Thymus (tissue), 11 donors: ENCODE data around the gene C22orf31. TPM values are rescaled to one million over a fixed set of nuclear protein-coding genes. Genes with fewer than 3 reads are reported as not detected.

Experiments used
- DNase-seq, 9 donors: peaks; one replicate each; pipeline ENCODE4 v3.0.0-alpha.2; 2013; ENCODE audit warnings: low spot score in 9 of 9, low read depth in 6 of 9, missing footprints in 1 of 9
- H3K27ac ChIP-seq, 2 donors: one replicate each; pipeline ENCODE4 v1.5.1; 2013; ENCODE audit warnings: control low read depth in 1 of 2, low read depth in 1 of 2, low read length in 1 of 2, mild to moderate bottlenecking in 1 of 2, moderate library complexity in 1 of 2
- H3K27me3 ChIP-seq, 2 donors: one replicate each; pipeline ENCODE4 v1.5.1; 2013; ENCODE audit warnings: low read length in 1 of 2; ENCODE audit not compliant: control insufficient read depth in 2 of 2, insufficient read depth in 1 of 2
- H3K36me3 ChIP-seq, 2 donors: one replicate each; pipeline ENCODE4 v1.5.1; 2013; ENCODE audit warnings: low read length in 1 of 2, mild to moderate bottlenecking in 1 of 2, moderate library complexity in 1 of 2; ENCODE audit not compliant: control insufficient read depth in 2 of 2, insufficient read depth in 2 of 2
- H3K4me1 ChIP-seq, 2 donors: one replicate each; pipeline ENCODE4 v1.5.1; 2013; ENCODE audit warnings: low read length in 2 of 2; ENCODE audit not compliant: control insufficient read depth in 2 of 2, insufficient read depth in 2 of 2
- H3K4me3 ChIP-seq, 2 donors: one replicate each; pipeline ENCODE4 v1.5.1; 2013; ENCODE audit warnings: low read length in 2 of 2, control low read depth in 1 of 2, mild to moderate bottlenecking in 1 of 2
- H3K9me3 ChIP-seq, 2 donors: one replicate each; pipeline ENCODE4 v1.5.1; 2013; ENCODE audit warnings: low read length in 1 of 2, mild to moderate bottlenecking in 1 of 2; ENCODE audit not compliant: control insufficient read depth in 2 of 2, insufficient read depth in 1 of 2
- WGBS: extraction: QIAGEN DNeasy Blood & Tissue Kit; methylation state at CpG from one replicate; pipeline ENCODE4 v1.1.7; 2013; 5-methylcytosine and 5-hydroxymethylcytosine counted together
- polyA plus RNA-seq: library from polyadenylated mRNA; stranded (reverse); fragments of 200-250 nt; gene quantifications from one replicate; pipeline ENCODE4 v1.2.3, GENCODE V29; 2013
- total RNA-seq: library from RNA; stranded (reverse); fragments of 120-200 nt; gene quantifications from one replicate; pipeline ENCODE4 v1.2.4, GENCODE V29; 2013
- donor health status: healthy.

The C22orf31 gene
- total and polyA plus RNA-seq, 2 donors = 0.80 to 1.7 TPM

- Histone ChIP-seq H3K4me3 (no peak overlapping the region), H3K9me3 (peaks cover 0 to 4% of the 10 kb centered on the region in 2 donors), H3K27ac (peak overlapping the region in 1 of 2 donors; percentile 36), H3K36me3 (no peaks in the 10 kb centered on the region), H3K4me1 (peaks cover 33 to 56% of the 10 kb centered on the region in 2 donors), H3K27me3 (peaks cover 9 to 56% of the 10 kb centered on the region in 2 donors)
- 84% methylated on average over 4 of the region's 4 CpGs for WGBS
- DNase-seq = no peak
These were observed 7.8 kb upstream of the C22orf31 start for GRCh38 chr22:29069463-29069862.

DNA sequence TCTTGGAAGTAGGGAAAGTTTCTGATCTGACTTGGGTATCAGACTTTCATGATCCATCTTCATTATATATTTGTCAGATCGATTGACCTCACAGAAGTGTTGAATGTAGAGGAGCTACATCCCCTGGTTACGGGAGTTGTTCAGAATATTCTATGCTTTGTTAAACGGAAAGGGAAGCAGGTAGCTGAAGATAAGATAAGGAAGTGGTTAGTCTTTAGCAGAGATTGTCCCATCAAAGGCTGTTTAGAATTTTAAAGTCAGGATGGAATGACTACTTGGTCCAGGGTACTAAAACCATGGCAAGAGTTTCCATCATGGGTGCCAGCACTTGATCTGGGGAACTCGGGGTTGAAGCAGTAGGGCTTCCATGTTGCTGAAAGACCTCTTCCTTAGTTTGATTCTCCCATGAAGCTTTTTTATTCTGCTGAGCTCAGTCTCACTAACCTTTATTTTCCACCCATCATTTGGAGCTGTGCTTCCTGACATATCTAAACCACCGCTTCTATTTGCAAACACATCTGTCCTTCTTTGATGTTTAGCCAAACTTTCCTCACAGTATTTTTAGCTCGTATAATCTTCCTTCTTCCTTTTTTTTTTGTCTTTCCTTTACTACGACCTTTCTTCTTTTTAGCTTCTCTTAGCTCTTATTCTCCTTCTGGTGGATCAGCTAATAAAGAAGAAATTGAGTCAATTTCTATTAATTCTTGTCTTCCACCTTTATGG is 4.0 kb upstream of the C22orf31 start:
- Histone ChIP-seq H3K9me3 (no peaks in the 10 kb centered on the region), H3K4me1 (peaks cover 15 to 22% of the 10 kb centered on the region in 2 donors), H3K27me3 (peaks cover 0 to 35% of the 10 kb centered on the region in 2 donors), H3K36me3 (no peaks in the 10 kb centered on the region), H3K4me3 (no peak overlapping the region), H3K27ac (no peak overlapping the region)
- DNase-seq = no peak
- 11% methylated on average over 7 of the region's 7 CpGs for WGBS

- no peak for DNase-seq
- Histone ChIP-seq H3K27me3 (peaks cover 0 to 27% of the 10 kb centered on the region in 2 donors), H3K4me3 (no peak overlapping the region), H3K9me3 (no peaks in the 10 kb centered on the region), H3K4me1 (peaks cover 4 to 10% of the 10 kb centered on the region in 2 donors), H3K27ac (no peak overlapping the region), H3K36me3 (no peaks in the 10 kb centered on the region)
- WGBS = 82% methylated on average over 8 of the region's 8 CpGs
These were observed 723 bp upstream of the C22orf31 start for GRCh38 chr22:29062286-29062821.

- no peaks in the 10 kb centered on the region for H3K9me3 ChIP-seq
- WGBS = 70% methylated on average over 7 of the region's 7 CpGs
These were observed 700 bp downstream of the C22orf31 start for GRCh38 chr22:29060931-29061330.

DNA sequence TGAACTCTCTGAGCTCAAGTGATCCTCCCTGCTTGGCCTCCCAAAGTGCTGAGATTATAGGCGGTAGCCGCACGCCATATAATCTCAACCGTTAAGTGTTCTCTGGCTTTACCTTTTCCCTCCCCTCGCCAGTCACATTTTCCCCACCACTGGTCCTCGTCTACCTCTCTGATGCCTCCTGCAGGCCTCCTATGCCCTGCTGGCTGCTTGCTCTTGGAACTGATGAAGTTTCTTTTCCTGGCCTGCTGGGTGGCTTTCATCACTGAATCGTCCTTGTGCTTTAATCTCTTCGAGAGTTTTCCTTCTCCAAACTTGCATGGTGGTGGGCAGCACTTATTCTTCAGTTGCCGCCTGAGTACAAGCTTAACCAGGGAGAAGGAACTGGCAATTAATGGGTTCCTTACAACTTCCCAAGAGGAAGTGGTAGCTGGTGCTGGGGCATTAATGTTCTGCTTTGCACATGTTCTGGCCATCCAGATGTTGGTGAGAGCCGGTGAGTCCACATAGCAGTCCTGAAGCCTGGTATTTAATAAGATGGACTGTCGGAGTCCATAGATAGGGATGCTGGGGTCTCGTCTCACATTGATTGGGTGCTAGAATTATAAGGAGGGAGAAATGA is 1.3 kb downstream of the C22orf31 start:
- Histone ChIP-seq H3K4me3 (no peak overlapping the region), H3K4me1 (peaks cover under 1 to 3% of the 10 kb centered on the region in 2 donors), H3K27ac (no peak overlapping the region), H3K36me3 (no peaks in the 10 kb centered on the region), H3K27me3 (peaks cover 0 to 24% of the 10 kb centered on the region in 2 donors), H3K9me3 (no peaks in the 10 kb centered on the region)
- WGBS = 58% methylated on average over 12 of the region's 12 CpGs
- DNase-seq = no peak

More at GRCh38 chr22:29060931-29061330, 700 bp downstream of the C22orf31 start:
- Histone ChIP-seq H3K4me3 (no peak overlapping the region), H3K4me1 (peaks cover 4 to 7% of the 10 kb centered on the region in 2 donors), H3K27ac (no peak overlapping the region), H3K27me3 (peaks cover 0 to 22% of the 10 kb centered on the region in 2 donors), H3K36me3 (no peaks in the 10 kb centered on the region)
- no peak for DNase-seq

DNA sequence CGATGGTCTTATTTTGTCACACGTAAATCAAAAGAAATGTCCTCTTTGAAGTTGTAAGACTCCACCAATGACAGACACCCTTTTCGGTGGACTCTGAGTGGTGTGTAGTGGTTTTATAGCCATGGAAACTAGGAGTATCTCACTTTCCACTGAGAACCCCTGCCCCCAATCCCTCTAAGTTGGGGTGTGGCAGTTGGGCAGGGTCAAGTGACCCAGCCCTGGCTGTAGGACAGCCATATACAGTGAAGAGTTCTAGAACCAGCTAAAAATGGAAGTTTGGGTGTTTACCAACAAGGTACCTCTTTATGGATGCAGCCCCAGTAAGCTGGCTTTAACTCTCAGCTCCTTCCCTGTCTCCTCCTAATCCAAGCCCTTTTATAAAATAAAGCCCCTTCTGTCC is 5.2 kb downstream of the C22orf31 start:
- no peak overlapping the region for H3K4me3 ChIP-seq
- no peaks in the 10 kb centered on the region for H3K4me1 ChIP-seq
- H3K27ac ChIP-seq = no peak overlapping the region
- no peaks in the 10 kb centered on the region for H3K9me3 ChIP-seq
- no peak for DNase-seq
- WGBS = 97% methylated on average over 3 of the region's 3 CpGs
- no peaks in the 10 kb centered on the region for H3K36me3 ChIP-seq
- peaks cover 0 to 13% of the 10 kb centered on the region in 2 donors for H3K27me3 ChIP-seq

DNA sequence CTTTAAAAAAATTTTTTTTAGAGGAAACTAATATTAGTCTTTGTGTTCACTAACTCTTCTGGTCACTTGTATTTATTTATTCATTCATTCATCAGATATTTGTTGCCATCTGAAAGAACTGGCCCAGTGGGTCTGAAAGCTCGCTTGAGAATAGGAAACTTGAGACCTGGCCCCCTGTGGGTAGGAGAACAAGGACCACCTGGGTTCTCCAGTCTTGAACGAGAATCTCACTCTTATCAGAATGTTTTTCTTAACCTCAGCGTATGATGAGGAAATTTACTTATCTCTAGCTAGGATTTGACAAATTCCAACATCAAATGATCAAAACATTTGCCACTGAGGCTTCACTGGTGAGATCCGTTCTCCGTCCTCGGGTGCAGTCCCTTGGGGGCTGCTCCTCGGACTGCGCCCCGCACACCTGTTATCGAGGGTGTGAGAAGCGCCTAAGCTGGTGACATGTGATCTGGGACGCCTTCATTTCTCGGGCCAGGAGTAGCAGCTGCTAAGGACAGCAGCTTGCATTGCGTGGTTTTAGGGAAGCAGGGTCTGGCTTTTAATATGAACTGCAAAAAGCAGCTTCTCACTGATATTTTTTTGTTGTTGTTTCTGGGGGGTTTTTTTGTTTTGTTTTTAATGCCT is 6.3 kb downstream of the C22orf31 start:
- Histone ChIP-seq H3K36me3 (no peaks in the 10 kb centered on the region), H3K9me3 (no peaks in the 10 kb centered on the region), H3K4me1 (no peaks in the 10 kb centered on the region), H3K27me3 (peaks cover 0 to 8% of the 10 kb centered on the region in 2 donors), H3K4me3 (no peak overlapping the region), H3K27ac (no peak overlapping the region)
- no peak for DNase-seq
- WGBS = 89% methylated on average over 14 of the region's 14 CpGs

- Histone ChIP-seq H3K4me1 (no peaks in the 10 kb centered on the region), H3K27me3 (peaks cover 0 to 6% of the 10 kb centered on the region in 2 donors), H3K36me3 (no peaks in the 10 kb centered on the region), H3K4me3 (no peak overlapping the region), H3K9me3 (no peaks in the 10 kb centered on the region), H3K27ac (no peak overlapping the region)
- 96% methylated on average over 10 of the region's 10 CpGs for WGBS
- DNase-seq = no peak
These were observed 7.3 kb downstream of the C22orf31 start for GRCh38 chr22:29054251-29054767.
